ENCODE results near the gene UNC80. TPM values are rescaled to one million over a fixed set of nuclear protein-coding genes. Genes with fewer than 3 reads are reported as not detected.

Gene UNC80
- total RNA-seq, 4 donors from 2014 or later: under 0.01 to 0.17 (median 0.09) TPM

DNA sequence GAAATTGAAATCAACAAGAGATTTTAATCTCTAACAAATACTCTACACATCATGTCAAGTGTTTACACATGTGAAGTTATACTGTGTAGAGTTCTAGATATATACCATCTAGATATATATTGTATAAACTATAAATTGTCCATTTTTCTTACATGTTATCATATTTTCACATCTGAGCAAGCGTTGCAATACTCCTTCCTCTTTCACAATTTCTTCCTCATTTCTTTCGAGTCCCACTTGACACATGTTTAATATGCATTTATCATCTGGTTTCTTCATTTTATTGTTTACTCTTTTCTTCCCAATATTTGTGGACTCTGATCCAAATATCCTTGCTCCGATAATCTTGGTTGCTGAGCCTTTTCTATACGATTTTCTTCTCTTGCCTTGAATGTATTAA is 50.2 kb downstream of the UNC80 start:
- DNase-seq (ENCODE audit: extremely low spot score): no peak
- H3K36me3 ChIP-seq: no peaks in the 10 kb centered on the region
- H3K4me1 ChIP-seq: no peaks in the 10 kb centered on the region
- no peaks in the 10 kb centered on the region for H3K9me3 ChIP-seq
- no peak overlapping the region for H3K27ac ChIP-seq (replicated peaks in 1 of 4)
- TF ChIP-seq POLR2AphosphoS5 (IDR thresholded peaks at IDR 0.05): no peak
- no peak for TF ChIP-seq EP300 (IDR thresholded peaks at IDR 0.05)
- TF ChIP-seq POLR2A (IDR thresholded peaks at IDR 0.05; ENCODE audit: low read depth): no peak
- TF ChIP-seq, protein P1, sequence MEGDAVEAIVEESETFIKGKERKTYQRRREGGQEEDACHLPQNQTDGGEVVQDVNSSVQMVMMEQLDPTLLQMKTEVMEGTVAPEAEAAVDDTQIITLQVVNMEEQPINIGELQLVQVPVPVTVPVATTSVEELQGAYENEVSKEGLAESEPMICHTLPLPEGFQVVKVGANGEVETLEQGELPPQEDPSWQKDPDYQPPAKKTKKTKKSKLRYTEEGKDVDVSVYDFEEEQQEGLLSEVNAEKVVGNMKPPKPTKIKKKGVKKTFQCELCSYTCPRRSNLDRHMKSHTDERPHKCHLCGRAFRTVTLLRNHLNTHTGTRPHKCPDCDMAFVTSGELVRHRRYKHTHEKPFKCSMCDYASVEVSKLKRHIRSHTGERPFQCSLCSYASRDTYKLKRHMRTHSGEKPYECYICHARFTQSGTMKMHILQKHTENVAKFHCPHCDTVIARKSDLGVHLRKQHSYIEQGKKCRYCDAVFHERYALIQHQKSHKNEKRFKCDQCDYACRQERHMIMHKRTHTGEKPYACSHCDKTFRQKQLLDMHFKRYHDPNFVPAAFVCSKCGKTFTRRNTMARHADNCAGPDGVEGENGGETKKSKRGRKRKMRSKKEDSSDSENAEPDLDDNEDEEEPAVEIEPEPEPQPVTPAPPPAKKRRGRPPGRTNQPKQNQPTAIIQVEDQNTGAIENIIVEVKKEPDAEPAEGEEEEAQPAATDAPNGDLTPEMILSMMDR (IDR thresholded peaks at IDR 0.05): no peak
- no peak overlapping the region for H3K4me3 ChIP-seq
- 71% methylated on average over 4 of the region's 4 CpGs for WGBS
- no peaks in the 10 kb centered on the region for H3K27me3 ChIP-seq
- intact Hi-C loops (cut with DNase I): no loop called here

DNA sequence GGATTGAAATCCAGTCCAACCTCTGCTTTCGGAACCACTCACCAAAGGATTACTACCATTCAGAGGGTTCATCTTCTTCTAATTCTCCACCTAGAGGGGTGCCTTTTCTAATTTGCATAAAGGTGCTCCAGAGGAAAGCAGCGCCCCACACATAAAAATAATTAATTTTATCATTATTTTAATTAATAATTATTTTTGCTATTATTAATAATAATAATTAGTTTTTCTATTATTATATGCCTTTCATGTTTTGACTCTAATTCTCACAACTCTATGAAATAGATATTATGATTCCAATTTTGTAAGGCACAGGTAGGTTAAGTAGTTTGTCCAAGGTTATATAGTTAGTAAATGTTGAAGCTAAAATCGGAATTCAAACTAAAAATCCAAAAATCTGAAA is 51.9 kb downstream of the UNC80 start:
- TF ChIP-seq, protein P1 (IDR thresholded peaks at IDR 0.05): no peak
- TF ChIP-seq POLR2AphosphoS5 (IDR thresholded peaks at IDR 0.05) (no peak), POLR2A (IDR thresholded peaks at IDR 0.05; ENCODE audit: low read depth) (no peak), EP300 (IDR thresholded peaks at IDR 0.05) (no peak)
- no peaks in the 10 kb centered on the region for H3K9me3 ChIP-seq
- H3K27me3 ChIP-seq: no peaks in the 10 kb centered on the region
- no peak for DNase-seq (ENCODE audit: extremely low spot score)
- 89% methylated on average over 3 of the region's 3 CpGs for WGBS
- intact Hi-C loops (cut with DNase I): no loop called here
- no peak overlapping the region for H3K27ac ChIP-seq (replicated peaks in 1 of 4)
- no peaks in the 10 kb centered on the region for H3K36me3 ChIP-seq
- H3K4me1 ChIP-seq: no peaks in the 10 kb centered on the region
- H3K4me3 ChIP-seq: no peak overlapping the region

DNA sequence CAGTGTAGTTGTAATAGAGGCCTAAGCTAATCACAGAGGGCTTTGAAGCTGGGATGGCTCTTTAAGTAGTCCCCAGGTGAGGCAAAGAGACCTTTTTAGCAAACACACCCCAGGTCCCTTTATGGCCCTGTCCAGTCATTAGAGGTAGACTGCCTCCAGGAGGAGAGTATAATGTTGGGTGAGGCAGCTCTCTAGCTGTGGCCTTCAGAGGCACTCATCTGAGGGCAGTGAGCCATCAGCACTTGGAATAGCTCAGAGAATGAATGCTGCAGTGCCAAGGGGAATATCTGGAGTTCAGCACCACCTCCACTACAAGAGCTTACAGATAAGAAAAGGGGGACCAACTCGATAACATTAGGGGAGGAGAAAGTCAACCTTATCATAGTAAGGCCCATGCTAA is 52.8 kb downstream of the UNC80 start:
- TF ChIP-seq EP300 (IDR thresholded peaks at IDR 0.05): no peak
- no peak for TF ChIP-seq POLR2A (IDR thresholded peaks at IDR 0.05; ENCODE audit: low read depth)
- TF ChIP-seq POLR2AphosphoS5 (IDR thresholded peaks at IDR 0.05): no peak
- TF ChIP-seq, protein P1 (IDR thresholded peaks at IDR 0.05): no peak
- no peak for DNase-seq (ENCODE audit: extremely low spot score)
- 83% methylated on average over 1 of the region's 1 CpG for WGBS
- no peak overlapping the region for H3K27ac ChIP-seq (replicated peaks in 1 of 4)
- H3K9me3 ChIP-seq: no peaks in the 10 kb centered on the region
- no peaks in the 10 kb centered on the region for H3K4me1 ChIP-seq
- no peaks in the 10 kb centered on the region for H3K36me3 ChIP-seq
- H3K27me3 ChIP-seq: no peaks in the 10 kb centered on the region
- no peak overlapping the region for H3K4me3 ChIP-seq
- intact Hi-C loops (cut with DNase I): no loop called here

DNA sequence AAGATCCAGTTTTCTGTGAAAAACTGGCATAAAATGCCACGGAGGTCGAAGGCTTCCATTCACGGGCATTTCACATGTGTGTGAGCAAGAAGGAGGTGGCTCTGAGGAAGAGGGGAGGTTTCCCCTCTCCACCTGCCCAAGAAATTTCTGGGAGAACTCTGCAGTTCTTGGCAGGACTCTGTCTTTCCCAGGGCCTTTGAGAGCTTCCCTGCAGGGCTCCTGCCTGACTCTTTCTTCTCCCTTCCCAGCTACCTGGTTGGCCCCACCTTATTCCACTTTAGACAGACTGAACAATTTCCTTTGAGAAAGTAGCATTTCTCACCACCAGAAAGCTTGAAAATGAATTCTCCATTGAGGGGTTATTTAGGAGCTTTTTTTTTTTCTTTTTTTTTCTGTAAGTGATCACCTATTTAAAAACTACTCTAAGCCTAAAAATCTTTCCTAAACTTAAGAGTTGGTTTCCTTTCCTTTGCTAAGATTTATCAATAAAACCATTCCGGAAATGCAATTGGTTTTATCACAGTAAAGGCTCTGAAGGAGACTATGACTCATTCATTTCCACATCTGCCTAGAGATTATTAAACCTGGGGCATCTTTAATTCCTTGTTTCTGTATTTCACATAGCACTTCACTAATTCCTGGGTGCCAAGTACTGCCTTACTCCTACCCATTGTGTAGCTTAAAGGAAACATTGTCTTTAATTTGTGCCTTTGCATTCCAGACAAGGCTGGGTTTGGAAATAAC is 59.3 kb downstream of the UNC80 start:
- H3K27ac ChIP-seq (replicated peaks in 1 of 4): no peak overlapping the region
- TF ChIP-seq POLR2AphosphoS5 (IDR thresholded peaks at IDR 0.05) (no peak), EP300 (IDR thresholded peaks at IDR 0.05) (no peak), POLR2A (IDR thresholded peaks at IDR 0.05; ENCODE audit: low read depth) (no peak)
- TF ChIP-seq, protein P1 (IDR thresholded peaks at IDR 0.05): no peak
- 84% methylated on average over 4 of the region's 4 CpGs for WGBS
- peaks cover 0 to 3% (median 0%) of the 10 kb centered on the region in 4 donors for H3K27me3 ChIP-seq
- H3K9me3 ChIP-seq: no peaks in the 10 kb centered on the region
- no peak overlapping the region for H3K4me3 ChIP-seq
- intact Hi-C loops (cut with DNase I): no loop called here
- no peaks in the 10 kb centered on the region for H3K36me3 ChIP-seq
- no peak for DNase-seq (ENCODE audit: extremely low spot score)
- H3K4me1 ChIP-seq: no peaks in the 10 kb centered on the region

DNA sequence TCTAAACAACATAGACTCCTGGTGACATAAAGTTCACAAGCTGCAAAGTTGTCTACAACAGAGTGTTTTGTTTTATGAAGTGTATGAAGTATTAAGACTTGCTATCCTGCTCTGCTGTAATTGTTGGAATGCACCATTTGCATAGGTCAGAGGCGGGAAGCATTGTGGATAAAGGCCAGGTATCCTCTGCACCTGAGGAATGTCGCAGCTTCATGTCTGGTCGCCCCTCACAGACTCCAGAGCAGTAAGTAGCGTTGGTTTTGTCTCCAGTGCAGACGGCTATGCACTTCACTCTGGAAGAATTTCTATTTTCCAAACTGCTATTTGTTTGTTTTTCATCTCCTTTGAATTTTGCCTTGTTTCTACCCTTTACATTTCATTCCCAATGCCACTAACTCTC is 63.1 kb downstream of the UNC80 start:
- peaks cover 0 to 3% (median 0%) of the 10 kb centered on the region in 4 donors for H3K27me3 ChIP-seq
- no peak overlapping the region for H3K27ac ChIP-seq (replicated peaks in 1 of 4)
- intact Hi-C loops (cut with DNase I): no loop called here
- 82% methylated on average over 5 of the region's 5 CpGs for WGBS
- no peak for DNase-seq (ENCODE audit: extremely low spot score)
- H3K4me1 ChIP-seq: no peaks in the 10 kb centered on the region
- H3K4me3 ChIP-seq: no peak overlapping the region
- H3K36me3 ChIP-seq: no peaks in the 10 kb centered on the region
- H3K9me3 ChIP-seq: no peaks in the 10 kb centered on the region
- TF ChIP-seq EP300 (IDR thresholded peaks at IDR 0.05) (no peak), POLR2AphosphoS5 (IDR thresholded peaks at IDR 0.05) (no peak), POLR2A (IDR thresholded peaks at IDR 0.05; ENCODE audit: low read depth) (no peak)
- TF ChIP-seq, protein P1 (IDR thresholded peaks at IDR 0.05): no peak
